A673 (cell line): ENCODE measurements around the gene ARHGAP15. TPM values are rescaled to one million over a fixed set of nuclear protein-coding genes. Genes with fewer than 3 reads are reported as not detected.

Experiments
- BruUV-seq: library from RNA; stranded (reverse); fragments of 400-500 nt; replicated peaks from 2 replicates; lab custom pipeline; 2021; lab: Mats Ljungman, UMichigan
- CTCF ChIA-PET: fragments of 300-600 bp; sonication (Branson Sonifier 250); formaldehyde crosslinking; loops from one replicate; lab custom pipeline; 2022; ENCODE audit warnings: antibody characterized with exemption; lab: Charles Lee
- POLR2A ChIA-PET: fragments of 300-600 bp; sonication (Branson Sonifier 250); formaldehyde crosslinking; loops from one replicate; lab custom pipeline; 2022; ENCODE audit warnings: antibody characterized with exemption; ENCODE audit not compliant: low non-redundant PET; lab: Charles Lee
- DNase-seq: peaks from one replicate; pipeline ENCODE4 v3.0.0-alpha.2; 2015; ENCODE audit warnings: low spot score
- H3K27ac ChIP-seq: fragments of 200-600 bp; sonication (generic); 2 replicates; pipeline ENCODE4 v1.5.1; 2016; ENCODE audit warnings: mixed run types, low read depth, mild to moderate bottlenecking, mixed read lengths, antibody characterized with exemption, low read length; ENCODE audit not compliant: poor library complexity, severe bottlenecking
- H3K27me3 ChIP-seq: fragments of 200-600 bp; sonication (generic); replicated peaks from 2 replicates; pipeline ENCODE4 v1.6.1; 2017; ENCODE audit warnings: mixed run types, low read depth, mild to moderate bottlenecking, mixed read lengths, antibody characterized with exemption, low read length; ENCODE audit not compliant: insufficient read depth, poor library complexity
- H3K36me3 ChIP-seq: fragments of 200-600 bp; sonication (generic); 2 replicates; pipeline ENCODE4 v1.6.1; 2016; ENCODE audit warnings: mixed run types, mild to moderate bottlenecking, mixed read lengths, antibody characterized with exemption, low read length; ENCODE audit not compliant: insufficient read depth, poor library complexity, severe bottlenecking
- H3K4me1 ChIP-seq: fragments of 200-600 bp; sonication (generic); 2 replicates; pipeline ENCODE4 v1.6.1; 2017; ENCODE audit warnings: mixed run types, mild to moderate bottlenecking, mixed read lengths, antibody characterized with exemption, low read length; ENCODE audit not compliant: insufficient read depth, poor library complexity, severe bottlenecking
- H3K4me3 ChIP-seq: fragments of 200-600 bp; sonication (generic); 2 replicates; pipeline ENCODE4 v1.5.1; 2016; ENCODE audit warnings: low read depth, mixed run types, mild to moderate bottlenecking, mixed read lengths, low read length; ENCODE audit not compliant: poor library complexity, severe bottlenecking
- H3K9me3 ChIP-seq: fragments of 200-600 bp; sonication (generic); 2 replicates; pipeline ENCODE4 v1.6.1; 2016; ENCODE audit warnings: mixed run types, low read depth, mild to moderate bottlenecking, mixed read lengths, antibody characterized with exemption, low read length; ENCODE audit not compliant: poor library complexity, severe bottlenecking
- EZH2 ChIP-seq: fragments of 200-600 bp; sonication (generic); IDR thresholded peaks from 2 replicates; pipeline ENCODE4 v1.6.1; 2017; ENCODE audit warnings: borderline replicate concordance, low read depth, mild to moderate bottlenecking, mixed read lengths, antibody characterized with exemption, low read length; ENCODE audit not compliant: poor library complexity, severe bottlenecking
- intact Hi-C: fragments of 100-400 bp; cut with micrococcal nuclease; formaldehyde crosslinking; loops from one replicate; pipeline ENCODE4 v1.10.0; 2022; ENCODE audit not compliant: unreplicated experiment
- total RNA-seq: library from RNA; stranded (reverse); gene quantifications from 2 replicates; pipeline ENCODE4 v1.2.3, GENCODE V29; 2021
- TF ChIP-seq, protein P1 (sequence below): fragments of 300-800, 200-600 bp; sonication (generic); conservative IDR thresholded peaks from 2 replicates; pipeline ENCODE4 v1.5.1; 2017; ENCODE audit warnings: low read depth, mild to moderate bottlenecking, antibody characterized with exemption, low read length, moderate library complexity, mixed read lengths

ARHGAP15 gene
- total RNA-seq, 1 experiment from 2014 or later, result not detected

DNA sequence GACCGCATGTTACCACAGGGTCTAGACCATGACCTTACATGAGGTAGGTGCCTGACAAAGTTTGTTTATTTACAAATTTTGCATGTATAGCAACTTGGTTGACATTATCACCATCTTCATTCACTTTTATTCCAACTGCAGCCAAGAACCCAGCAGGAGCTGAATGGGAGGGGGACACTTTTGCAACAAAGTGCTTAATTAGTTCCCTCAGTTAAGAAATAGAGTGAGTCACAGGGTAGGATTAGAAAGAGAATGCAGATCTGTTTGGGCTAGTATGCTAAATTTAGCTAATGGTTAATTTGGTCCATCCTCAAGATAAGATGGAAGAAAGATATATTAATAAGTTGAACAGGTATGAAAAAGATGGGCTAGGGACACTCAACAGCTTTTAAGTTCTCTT, 678.9 kb downstream of the ARHGAP15 start:
- POLR2A ChIA-PET, result no interaction called here
- no peaks in the 10 kb centered on the region for H3K9me3 ChIP-seq
- TF ChIP-seq, protein P1, sequence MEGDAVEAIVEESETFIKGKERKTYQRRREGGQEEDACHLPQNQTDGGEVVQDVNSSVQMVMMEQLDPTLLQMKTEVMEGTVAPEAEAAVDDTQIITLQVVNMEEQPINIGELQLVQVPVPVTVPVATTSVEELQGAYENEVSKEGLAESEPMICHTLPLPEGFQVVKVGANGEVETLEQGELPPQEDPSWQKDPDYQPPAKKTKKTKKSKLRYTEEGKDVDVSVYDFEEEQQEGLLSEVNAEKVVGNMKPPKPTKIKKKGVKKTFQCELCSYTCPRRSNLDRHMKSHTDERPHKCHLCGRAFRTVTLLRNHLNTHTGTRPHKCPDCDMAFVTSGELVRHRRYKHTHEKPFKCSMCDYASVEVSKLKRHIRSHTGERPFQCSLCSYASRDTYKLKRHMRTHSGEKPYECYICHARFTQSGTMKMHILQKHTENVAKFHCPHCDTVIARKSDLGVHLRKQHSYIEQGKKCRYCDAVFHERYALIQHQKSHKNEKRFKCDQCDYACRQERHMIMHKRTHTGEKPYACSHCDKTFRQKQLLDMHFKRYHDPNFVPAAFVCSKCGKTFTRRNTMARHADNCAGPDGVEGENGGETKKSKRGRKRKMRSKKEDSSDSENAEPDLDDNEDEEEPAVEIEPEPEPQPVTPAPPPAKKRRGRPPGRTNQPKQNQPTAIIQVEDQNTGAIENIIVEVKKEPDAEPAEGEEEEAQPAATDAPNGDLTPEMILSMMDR, result no peak
- TF ChIP-seq EZH2, result no peak
- CTCF ChIA-PET, result interaction anchor here (0.5 kb wide), 1 partner anchor 18 kb away, joined by 9 read pairs; no protein-coding TSS in a partner anchor
- no peaks in the 10 kb centered on the region for H3K27me3 ChIP-seq
- DNase-seq, result peak; percentile 71
- H3K36me3 ChIP-seq, result no peaks in the 10 kb centered on the region
- intact Hi-C loops, result no loop called here
- peaks cover 7% of the 10 kb centered on the region for H3K4me1 ChIP-seq
- no TSS peak for BruUV-seq
- H3K4me3 ChIP-seq, result no peak overlapping the region
- no peak overlapping the region for H3K27ac ChIP-seq

DNA sequence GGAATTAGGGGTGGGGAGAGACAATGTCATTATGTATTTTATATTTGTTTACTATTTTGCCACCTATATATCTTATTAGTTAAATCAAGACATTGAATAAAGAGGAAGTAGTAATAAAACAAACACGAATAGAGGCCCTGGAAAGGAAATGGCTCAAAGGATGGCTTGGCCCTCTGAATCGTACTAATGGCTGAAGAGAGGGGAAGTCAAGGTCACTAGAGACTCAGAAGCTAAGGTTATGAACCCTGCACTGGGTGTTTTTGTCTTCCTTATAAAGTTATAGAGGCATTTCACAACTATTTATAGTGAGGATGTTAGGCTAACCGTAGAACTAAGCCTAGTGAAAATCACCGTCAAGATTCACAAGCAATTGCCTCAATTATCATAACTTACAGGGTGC, 685.9 kb downstream of the ARHGAP15 start:
- H3K4me3 ChIP-seq, result no peak overlapping the region
- DNase-seq, result no peak
- no TSS peak for BruUV-seq
- no peak for TF ChIP-seq EZH2
- TF ChIP-seq, protein P1, result no peak
- ChIA-PET CTCF (no interaction called here), POLR2A (no interaction called here)
- H3K27ac ChIP-seq, result no peak overlapping the region
- no peaks in the 10 kb centered on the region for H3K27me3 ChIP-seq
- H3K9me3 ChIP-seq, result no peaks in the 10 kb centered on the region
- H3K4me1 ChIP-seq, result no peaks in the 10 kb centered on the region
- no peaks in the 10 kb centered on the region for H3K36me3 ChIP-seq
- intact Hi-C loops, result no loop called here

DNA sequence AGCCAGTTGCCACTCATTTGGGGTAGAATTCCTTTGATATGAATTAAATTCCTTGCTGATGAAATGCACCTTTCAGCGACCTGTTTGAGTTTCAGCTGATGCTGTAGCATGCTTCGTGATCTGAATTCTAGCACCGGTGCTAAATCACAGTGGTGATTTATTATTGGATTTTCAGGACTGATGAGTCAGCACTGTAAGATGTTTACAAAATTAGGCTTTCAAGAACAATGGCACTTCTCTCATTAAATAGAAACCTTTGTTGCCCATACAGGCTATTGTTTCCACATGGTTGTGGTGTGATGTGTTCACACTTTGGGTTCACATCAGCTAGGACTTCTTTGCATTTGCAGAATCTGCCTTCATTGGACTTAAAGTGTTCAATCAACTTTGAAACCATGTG, 687.7 kb downstream of the ARHGAP15 start:
- no peak for DNase-seq
- CTCF ChIA-PET, result no interaction called here
- H3K27me3 ChIP-seq, result no peaks in the 10 kb centered on the region
- intact Hi-C loops, result no loop called here
- no peaks in the 10 kb centered on the region for H3K9me3 ChIP-seq
- no peak overlapping the region for H3K4me3 ChIP-seq
- no peak for TF ChIP-seq EZH2
- TF ChIP-seq, protein P1, result no peak
- no peaks in the 10 kb centered on the region for H3K36me3 ChIP-seq
- H3K27ac ChIP-seq, result no peak overlapping the region
- H3K4me1 ChIP-seq, result no peaks in the 10 kb centered on the region
- BruUV-seq, result no TSS peak
- POLR2A ChIA-PET, result no interaction called here
